ENCODE measurements around the gene RNF31. TPM values are rescaled to one million over a fixed set of nuclear protein-coding genes. Genes with fewer than 3 reads are reported as not detected.

RNF31 gene
- total and polyA plus RNA-seq, 2 of the 13 experiments (the other 11 are each of a cell fraction or from before 2014, with no cell fraction given), result 48.2 to 86.8 TPM

- TF ChIP-seq HOMEZ (CRISPR knock-in tag; IDR thresholded peaks at IDR 0.05; ENCODE audit: low read depth) (peak; percentile 92), TSC22D2 (CRISPR knock-in tag; IDR thresholded peaks at IDR 0.05; ENCODE audit: borderline replicate concordance) (peak; percentile 73; the same call in 1 of the 2 replicates), ZNF713 (CRISPR knock-in tag; IDR thresholded peaks at IDR 0.05) (no peak), ZBTB38 (CRISPR knock-in tag; IDR thresholded peaks at IDR 0.05) (peak; percentile 95), ZNF766 (CRISPR knock-in tag; IDR thresholded peaks at IDR 0.05; ENCODE audit: borderline replicate concordance) (peak; percentile 92), CBX5 (CRISPR knock-in tag; IDR thresholded peaks at IDR 0.05; ENCODE audit: borderline replicate concordance) (peak; percentile 98), ZNF740 (CRISPR knock-in tag; IDR thresholded peaks at IDR 0.05) (peak; percentile 87; the same call in 1 of the 2 replicates), ZNF234 (CRISPR knock-in tag; conservative IDR thresholded peaks at IDR 0.05) (no peak), GATA4 (IDR thresholded peaks at IDR 0.05; ENCODE audit: borderline replicate concordance, low read depth) (peak; percentile 96), REXO4 (CRISPR knock-in tag; IDR thresholded peaks at IDR 0.05; ENCODE audit: borderline replicate concordance) (no peak), TARDBP (CRISPR knock-in tag; IDR thresholded peaks at IDR 0.05) (peak; percentile 98), ZBTB37 (CRISPR knock-in tag; IDR thresholded peaks at IDR 0.05) (no peak; the same call in 1 of the 2 replicates), STAT5B (CRISPR knock-in tag; IDR thresholded peaks at IDR 0.05) (peak; percentile 96; the same call in 1 of the 2 replicates), ZNF432 (CRISPR knock-in tag; IDR thresholded peaks at IDR 0.05; ENCODE audit: borderline replicate concordance) (no peak), NFIC (IDR thresholded peaks at IDR 0.05; ENCODE audit: low read length) (no peak), ZNF672 (CRISPR knock-in tag; IDR thresholded peaks at IDR 0.05) (no peak), ZNF616 (CRISPR knock-in tag; IDR thresholded peaks at IDR 0.05; ENCODE audit: low read depth) (peak; percentile 97), SNAPC5 (CRISPR knock-in tag; IDR thresholded peaks at IDR 0.05; ENCODE audit: borderline replicate concordance) (peak; percentile 82; the same call in 1 of the 2 replicates), SRSF1 (optimal IDR thresholded peaks at IDR 0.05; ENCODE audit: low read depth, low read length) (peak; percentile 60), MAFK (conservative IDR thresholded peaks at IDR 0.05 in 1 of 2, IDR thresholded peaks at IDR 0.05 in 1 of 2; ENCODE audit: low read length in 2 of 2) (peak; percentile 10 to 29; a peak in 2 of 4 replicates), MATR3 (CRISPR knock-in tag; IDR thresholded peaks at IDR 0.05) (no peak; the same call in 1 of the 2 replicates), ZFP37 (CRISPR knock-in tag; IDR thresholded peaks at IDR 0.05; ENCODE audit: borderline replicate concordance) (peak; percentile 95), RORA (CRISPR knock-in tag; IDR thresholded peaks at IDR 0.05) (no peak), ZNF549 (CRISPR knock-in tag; IDR thresholded peaks at IDR 0.05) (no peak)
- TF ChIP-seq, protein P1, sequence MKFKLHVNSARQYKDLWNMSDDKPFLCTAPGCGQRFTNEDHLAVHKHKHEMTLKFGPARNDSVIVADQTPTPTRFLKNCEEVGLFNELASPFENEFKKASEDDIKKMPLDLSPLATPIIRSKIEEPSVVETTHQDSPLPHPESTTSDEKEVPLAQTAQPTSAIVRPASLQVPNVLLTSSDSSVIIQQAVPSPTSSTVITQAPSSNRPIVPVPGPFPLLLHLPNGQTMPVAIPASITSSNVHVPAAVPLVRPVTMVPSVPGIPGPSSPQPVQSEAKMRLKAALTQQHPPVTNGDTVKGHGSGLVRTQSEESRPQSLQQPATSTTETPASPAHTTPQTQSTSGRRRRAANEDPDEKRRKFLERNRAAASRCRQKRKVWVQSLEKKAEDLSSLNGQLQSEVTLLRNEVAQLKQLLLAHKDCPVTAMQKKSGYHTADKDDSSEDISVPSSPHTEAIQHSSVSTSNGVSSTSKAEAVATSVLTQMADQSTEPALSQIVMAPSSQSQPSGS (CRISPR knock-in tag; IDR thresholded peaks at IDR 0.05), result peak; percentile 92
Measured at GRCh38 chr14:24114532-24115421, 32.5 kb upstream of the RNF31 start, which contains the start of the genes DCAF11 and NRL (continued).

All from HepG2 (cell line).